Stimulated activated CD8-positive, alpha-beta memory T cell treated with anti-CD3 and anti-CD28 coated beads, Interleukin-12 subunit alpha, Interleukin-12 subunit beta, amount 100 ng/mL, for 4 hours (primary cell): ENCODE results near the gene PPIA.
"Not testable (repeated sequence)": the region's sequence is repeated elsewhere in the genome, so short reads cannot be mapped to it uniquely, and the experiment has no call there.

Experiments
- DNase-seq: peaks from one replicate; pipeline ENCODE4 v3.0.0-alpha.2; 2020; ENCODE audit warnings: low read depth

The PPIA gene

GRCh38 chr7:44764081-44764480 is 32.4 kb upstream of the PPIA start:
- DNase-seq = no peak

DNA sequence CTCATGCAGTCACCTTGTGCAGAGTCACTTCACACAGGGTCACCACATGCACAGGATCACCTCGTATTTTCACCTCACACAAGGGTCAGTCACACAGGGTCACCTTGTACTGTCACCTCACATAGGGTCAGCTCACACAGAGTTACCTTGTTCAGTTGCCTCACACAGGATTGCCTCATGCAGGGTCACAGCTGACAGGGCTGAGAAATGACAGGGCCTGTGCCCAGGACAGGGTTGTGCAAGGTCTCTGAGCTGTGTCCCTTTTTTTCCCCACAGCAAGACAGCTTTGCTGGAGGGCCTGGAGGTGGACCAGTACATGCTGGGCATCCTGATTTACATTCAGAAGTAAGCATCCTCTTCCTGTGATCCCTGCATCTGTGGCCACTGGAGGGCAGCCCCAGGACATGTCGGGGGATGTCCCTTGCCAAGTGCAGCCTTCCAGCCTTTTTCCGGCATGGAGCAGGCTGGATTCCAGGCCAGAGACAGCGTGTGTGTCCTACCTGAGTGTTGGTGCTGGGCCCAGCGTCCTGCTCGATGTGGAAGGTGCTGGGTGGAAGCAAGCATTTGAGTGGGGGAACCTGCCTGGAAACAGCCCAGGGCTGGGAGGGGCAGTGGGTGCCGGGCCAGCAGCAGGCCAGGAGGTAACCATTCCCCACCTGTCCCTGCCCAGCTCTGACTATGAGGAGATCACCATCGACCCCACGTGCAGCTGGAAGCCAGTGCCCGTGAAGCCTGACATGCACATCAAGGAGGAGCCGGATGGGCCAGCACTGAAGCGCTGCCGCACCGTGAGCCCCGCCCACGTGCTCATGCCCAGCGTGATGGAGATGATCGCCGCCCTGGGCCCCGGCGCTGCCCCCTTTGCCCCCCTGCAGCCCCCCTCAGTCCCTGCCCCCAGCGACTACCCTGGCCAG is 31.6 kb upstream of the PPIA start:
- no peak for DNase-seq

- DNase-seq = no peak
Observed at GRCh38 chr7:44765579-44766415, 30.7 kb upstream of the PPIA start.

DNA sequence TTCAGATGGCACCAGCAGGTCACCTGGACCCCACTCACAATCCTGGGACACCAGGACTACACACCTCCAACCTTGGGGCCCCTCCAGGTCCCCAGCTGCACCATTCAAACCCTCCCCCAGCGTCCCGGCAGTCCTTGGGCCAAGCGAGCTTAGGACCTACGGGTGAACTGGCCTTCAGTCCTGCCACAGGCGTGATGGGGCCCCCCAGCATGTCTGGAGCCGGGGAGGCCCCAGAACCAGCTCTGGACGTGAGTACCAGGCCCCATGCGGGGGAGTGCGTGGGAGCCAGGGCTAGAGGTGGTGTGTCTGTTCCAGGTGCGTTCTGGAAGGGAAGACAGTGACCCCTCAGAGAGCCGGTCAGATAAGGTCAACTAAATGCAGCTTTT is 30.1 kb upstream of the PPIA start:
- no peak for DNase-seq

DNA sequence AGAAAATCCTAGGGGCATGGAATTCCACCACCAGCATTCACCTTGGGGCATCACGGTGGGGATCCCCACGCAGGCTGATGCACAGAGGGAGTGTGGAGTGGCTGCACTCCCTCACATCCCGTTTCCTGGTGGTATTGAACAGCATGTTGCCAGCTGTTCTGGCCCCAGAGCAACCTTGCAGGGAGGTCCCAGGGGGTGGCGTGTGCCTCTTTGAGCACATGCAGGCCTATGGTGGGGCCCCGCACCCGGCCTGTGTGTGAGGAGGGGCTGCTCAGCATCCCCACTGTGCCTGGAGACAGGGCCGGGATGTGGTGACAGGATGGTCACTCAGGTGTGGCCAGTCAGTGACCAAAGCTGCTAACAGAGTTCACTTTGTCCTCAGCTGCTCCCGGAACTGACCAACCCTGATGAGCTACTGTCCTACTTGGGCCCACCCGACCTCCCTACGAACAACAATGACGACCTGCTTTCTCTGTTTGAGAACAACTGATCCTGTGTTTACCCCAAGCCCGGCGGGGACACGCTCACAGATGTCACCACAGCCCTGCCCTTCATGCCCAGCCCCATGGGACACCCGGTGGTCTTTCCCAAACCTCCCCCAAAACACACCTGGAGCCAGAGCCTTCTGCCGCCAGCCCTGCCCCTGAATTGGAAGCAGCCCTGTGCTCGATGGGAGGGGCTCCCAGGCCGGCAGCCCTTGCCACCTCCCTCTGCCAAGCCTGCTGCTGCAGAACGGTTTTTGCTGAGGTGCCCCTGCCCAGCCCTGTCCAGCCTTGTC is 29.2 kb upstream of the PPIA start:
- no peak for DNase-seq

DNA sequence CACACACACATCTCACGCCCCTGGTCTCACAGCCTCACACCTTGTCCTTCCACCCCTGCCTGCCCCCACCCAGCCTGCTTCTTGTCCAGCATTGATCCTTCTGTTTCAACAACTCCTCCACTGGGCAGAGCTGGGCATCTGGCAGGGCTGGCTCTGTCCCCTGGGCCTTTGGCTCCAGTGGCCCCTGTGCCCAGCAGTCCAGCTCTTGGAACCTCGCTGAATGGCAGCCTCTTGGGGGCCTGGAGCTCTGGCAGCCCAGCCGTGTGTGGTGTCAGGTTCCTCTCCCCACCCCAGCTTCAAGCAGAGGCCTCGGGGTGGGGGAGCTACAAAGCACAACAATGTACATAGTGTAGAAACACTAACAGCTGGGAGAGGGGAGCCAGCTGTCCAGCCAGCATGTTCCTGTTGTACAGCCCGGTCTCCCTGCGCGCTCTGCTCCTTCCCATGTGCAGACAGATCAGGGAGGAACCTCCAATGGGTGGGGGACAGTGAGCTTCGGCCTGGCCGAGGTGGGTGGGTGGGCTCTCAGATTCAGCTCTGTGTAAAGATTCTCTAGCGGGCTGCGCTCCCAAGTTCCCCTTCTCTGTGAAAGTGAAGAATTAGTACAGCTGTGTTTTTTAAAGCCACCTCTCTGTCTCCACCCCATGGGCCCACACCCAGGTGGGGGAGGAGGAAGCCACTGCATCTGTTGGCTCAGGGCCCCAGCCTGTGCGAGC is 28.4 kb upstream of the PPIA start:
- DNase-seq = no peak

- no peak for DNase-seq
Observed at GRCh38 chr7:44768628-44769371, 27.7 kb upstream of the PPIA start.

- DNase-seq = no peak
Observed at GRCh38 chr7:44769376-44769775, 27.1 kb upstream of the PPIA start.

GRCh38 chr7:44769776-44770294 is 26.6 kb upstream of the PPIA start:
- no peak for DNase-seq

GRCh38 chr7:44771358-44771757 is 25.1 kb upstream of the PPIA start:
- DNase-seq = no peak

- no peak for DNase-seq
Observed at GRCh38 chr7:44772440-44772839, 24.0 kb upstream of the PPIA start.

DNA sequence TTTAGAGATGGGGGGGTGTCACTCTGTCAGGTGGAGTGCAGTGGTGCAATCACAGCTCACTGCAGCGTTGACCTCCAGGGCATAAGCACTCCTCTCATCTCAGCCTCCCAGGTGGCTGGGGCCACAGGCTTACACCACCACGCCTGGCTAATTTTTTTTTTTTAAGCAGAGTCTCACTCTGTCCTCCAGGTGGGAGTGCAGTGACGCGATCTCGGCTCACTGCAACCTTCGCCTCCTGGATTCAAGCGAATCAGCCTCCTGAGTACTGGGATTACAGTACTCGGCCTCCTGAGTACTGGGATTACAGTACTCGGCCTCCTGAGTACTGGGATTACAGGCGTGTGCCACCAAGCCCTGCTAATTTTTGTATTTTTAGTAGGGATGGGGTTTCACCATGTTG is 23.6 kb upstream of the PPIA start:
- DNase-seq = no peak

GRCh38 chr7:44774486-44774885 is 22.0 kb upstream of the PPIA start:
- not testable (repeated sequence) for DNase-seq

DNA sequence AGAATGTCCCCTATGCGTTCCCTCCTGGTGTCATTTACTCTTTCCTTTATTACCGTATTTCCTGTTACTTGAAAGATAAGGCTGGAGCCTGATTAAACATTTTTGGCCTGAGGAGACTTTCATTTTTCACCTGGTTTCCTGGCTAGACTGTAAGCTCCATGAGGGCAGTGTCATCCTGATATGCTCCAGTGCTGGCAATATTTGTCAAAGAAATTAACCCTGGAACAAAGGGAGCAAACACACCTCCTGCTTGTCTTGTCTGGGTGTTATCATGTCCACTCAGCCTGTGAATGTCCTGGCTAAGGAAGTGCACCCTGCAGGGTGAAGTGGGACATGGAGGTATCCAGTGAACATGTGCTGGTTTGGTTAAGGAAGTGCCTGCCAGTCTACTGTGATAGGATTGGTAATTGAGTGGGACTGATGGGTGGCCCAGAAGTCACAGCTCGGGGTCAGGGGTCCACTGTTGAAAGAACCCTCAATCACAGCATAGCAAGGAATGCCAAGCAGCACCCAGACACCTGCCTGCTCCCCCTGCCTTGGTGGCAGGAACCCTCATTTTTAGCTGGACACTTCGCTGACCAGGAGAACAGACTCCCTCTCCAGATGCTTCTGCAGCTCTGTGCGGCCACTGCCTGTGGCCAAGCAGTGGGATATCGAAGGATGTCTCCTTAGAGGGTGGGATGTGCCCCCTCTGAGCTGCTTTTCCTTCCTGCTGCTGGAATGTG is 20.9 kb upstream of the PPIA start:
- DNase-seq = no peak

DNA sequence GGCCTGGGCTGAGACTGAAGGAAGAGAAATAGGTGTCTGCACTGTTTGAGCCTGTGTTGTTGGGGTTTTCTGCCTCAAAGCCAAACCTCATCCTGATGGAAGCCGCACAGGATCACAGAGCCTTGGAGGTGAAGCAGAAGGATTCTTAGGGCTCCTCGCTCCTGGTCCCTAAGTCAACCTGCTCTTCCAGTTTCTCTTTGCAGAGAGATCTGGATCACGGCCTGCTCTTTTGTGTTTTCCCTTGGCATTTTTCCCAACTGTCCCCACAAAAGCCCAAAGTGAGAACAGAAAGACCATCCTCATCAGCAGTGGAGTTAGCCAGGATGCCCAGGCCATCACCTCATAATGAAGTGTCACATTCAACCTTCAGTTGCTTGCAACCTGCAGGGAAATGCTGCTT is 20.3 kb upstream of the PPIA start:
- no peak for DNase-seq

DNA sequence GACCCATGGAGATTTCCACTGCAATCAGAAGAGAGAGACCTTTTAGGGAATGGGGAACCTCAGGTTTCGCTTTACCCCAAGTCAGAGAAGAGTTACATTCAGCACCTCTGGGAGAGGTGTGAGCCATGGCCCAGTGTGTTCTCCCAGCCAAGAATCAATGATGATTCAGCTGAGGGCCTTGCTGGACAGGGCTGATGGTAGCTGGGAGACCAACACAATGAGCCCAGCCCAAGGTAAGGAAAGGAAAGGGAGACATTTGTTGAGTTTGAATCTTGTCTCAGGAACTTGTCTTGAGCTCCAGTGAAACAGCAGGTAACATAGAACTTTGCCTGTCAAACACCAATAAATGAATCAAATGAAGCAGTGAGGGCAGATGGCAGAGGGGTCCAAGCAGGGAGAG is 14.0 kb upstream of the PPIA start:
- DNase-seq = no peak

DNA sequence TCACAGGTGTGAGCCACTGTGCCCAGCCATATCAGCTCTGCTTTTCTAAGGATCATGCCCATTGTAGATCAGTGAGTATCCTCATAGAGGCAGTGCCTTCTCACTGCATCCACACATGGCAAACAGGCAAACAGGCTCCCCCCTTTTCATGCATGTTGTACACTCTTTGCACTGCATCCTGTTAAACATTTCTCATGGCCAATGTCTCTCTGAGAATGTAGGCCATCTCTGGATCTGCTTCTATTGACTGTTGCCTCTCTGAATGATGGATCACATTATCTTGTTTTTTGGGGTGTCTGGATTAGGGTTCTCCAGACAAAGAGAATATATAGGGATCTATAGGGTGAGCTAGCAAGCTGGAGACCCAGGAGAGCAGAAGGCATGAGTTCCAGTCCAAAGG is 13.1 kb upstream of the PPIA start:
- no peak for DNase-seq

DNA sequence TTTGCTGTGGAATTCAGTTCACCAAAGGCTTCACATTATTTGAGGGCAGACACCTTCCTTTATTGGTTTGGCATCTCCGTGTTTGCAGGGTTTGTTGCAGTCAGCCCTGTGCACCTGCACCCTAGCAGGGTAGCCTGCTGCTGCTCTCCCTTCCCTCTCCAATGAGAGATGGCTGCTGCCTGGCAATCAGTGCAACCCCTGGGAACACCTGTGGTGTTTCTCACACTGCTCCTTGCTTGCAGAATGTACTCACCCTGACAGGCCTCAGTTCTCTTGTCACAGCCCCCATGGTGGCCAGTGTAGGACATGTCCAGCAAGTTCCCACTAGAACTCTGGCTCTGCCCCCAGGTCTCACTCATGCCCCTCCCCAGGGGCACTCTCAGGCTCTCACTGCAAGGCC is 12.1 kb upstream of the PPIA start:
- DNase-seq = no peak

- DNase-seq = not testable (repeated sequence)
Observed at GRCh38 chr7:44785218-44785617, 11.3 kb upstream of the PPIA start.

DNA sequence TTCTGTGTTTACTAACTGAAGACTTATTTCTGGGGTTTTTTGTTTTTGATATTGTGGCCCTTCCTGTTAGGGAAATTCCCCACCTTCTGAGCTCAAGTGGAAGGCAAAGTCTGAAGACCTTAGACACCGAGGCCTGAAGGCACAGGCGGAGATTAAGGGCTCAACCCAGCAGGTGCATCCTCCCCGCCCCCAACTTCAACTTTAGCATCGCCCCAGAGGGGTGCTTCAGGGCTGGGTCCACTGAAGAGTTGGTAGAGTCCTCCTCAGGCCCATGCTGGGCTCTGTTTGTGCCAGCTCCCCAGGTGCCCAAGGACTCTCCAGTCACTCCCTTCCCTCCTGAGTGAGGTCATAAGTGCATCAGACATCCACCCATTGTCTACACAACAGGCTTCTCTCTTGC is 9.4 kb upstream of the PPIA start:
- no peak for DNase-seq
